Sciatic nerve (tissue), 2 donors: ENCODE data around the gene DMRT1. TPM values are rescaled to one million over a fixed set of nuclear protein-coding genes. Genes with fewer than 3 reads are reported as not detected.

ENCODE experiments used
- ATAC-seq: fragments of 200-7000 bp; cut with Tn5 transposase; one replicate; pipeline ENCODE4 v1.9.1; 2020; ENCODE audit warnings: mild to moderate bottlenecking, moderate library complexity
- DNase-seq: peaks from one replicate; pipeline ENCODE4 v3.0.0-alpha.2; 2020; ENCODE audit warnings: low spot score
- intact Hi-C: fragments of 100-400 bp; cut with DNase I; formaldehyde crosslinking; loops from one replicate; pipeline ENCODE4 v1.14.2; 2022
- total RNA-seq: library from RNA; stranded (reverse); fragmentation: NEBNext Ultra II Directional; extraction: Animal tissue kit (Norgen Biotek cat#: 25700); gene quantifications from one replicate; pipeline ENCODE4 v1.2.1, GENCODE V29; 2021
- donor health status: DM: no; HTN: no; CAD: no.
- donor health status: DM: no; HTN: no; CAD: no.

The DMRT1 gene
- not detected for total RNA-seq

DNA sequence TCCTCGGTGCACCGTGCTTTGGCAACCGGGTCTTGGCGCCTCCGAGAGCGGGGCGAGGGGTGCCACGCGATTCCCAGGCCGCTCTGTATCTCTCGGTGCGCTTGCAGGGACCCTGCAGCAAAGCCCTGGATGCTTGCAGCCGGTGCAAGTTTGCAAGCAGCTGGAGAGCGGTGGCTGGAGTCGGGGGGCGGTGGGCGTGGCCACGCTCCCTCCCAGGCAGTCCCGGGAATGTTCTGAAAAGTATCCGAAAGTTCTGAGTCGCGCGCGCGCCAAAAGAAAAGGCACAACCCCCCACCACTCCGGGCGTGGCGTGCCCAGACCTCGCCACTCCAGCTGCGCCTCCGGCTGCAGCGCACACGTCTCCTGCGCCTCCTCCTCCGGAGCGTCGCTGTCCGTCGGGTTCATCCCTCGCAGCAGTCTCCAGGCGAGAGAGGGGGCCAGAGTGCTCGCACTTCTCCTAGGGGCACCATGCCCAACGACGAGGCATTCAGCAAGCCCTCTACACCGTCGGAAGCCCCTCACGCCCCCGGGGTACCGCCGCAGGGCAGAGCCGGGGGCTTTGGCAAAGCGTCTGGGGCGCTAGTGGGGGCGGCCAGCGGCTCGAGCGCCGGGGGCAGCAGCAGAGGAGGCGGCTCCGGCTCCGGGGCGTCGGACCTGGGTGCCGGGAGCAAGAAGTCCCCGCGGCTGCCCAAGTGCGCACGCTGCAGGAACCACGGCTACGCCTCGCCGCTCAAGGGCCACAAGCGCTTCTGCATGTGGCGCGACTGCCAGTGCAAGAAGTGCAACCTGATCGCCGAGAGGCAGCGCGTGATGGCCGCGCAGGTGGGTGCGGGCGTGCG is at the start of gene DMRT1:
DMRT1 (plus strand) TSS at position 327 of the 839 bp plus-strand sequence; CDS start at position 469, 142 bp downstream.
- DNase-seq (no peak), ATAC-seq (no peak)
- intact Hi-C loops = no loop called here

DNA sequence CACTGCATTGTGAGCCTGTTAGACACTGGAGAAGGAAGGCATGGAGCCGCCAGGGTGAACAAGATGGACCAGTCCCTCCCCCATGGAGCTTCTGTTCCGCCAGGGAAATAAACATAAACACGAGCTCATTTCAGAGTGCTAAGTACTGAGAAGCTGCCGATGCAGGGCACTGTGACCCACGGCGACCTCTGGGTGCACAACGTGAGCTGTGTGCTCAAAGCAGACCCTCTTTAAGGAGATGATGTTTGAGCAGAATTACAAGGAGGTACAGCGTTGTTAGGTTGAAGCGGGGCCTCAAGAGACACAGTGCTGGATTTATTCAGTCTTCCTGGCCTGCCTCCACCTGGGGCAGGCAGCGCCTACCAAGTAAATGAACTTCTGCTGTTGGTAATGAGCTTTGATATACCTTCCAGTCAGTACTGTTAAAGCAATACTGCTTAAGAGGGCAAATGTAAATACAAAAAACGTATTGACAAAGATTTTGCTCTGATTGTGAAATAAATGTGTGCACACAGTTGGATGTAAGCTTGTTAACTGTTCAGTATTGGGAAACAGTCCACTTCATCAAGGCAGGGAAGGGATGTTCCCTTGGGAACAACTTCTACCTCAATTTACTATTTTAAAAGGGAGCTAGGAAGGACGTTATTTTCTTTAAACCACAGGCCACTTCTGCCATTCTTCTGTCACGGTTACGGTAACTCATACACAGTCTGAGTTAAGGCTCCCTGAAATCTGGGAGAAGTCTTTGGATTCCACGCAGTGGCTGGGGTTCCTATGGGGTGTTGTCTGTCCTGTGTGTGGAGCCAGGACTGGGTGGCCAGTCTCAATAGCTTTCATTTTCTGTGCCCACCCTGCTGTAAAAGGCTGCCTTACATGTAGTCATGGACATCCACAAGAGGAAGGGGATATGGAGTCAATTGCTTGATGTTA is 48.9 kb upstream of the DMRT1 start:
- ATAC-seq (no peak), DNase-seq (no peak)
- intact Hi-C loops = no loop called here

- intact Hi-C loops = no loop called here
- no peak for ATAC-seq
- DNase-seq = no peak
Observed at GRCh38 chr9:794386-794785, 47.1 kb upstream of the DMRT1 start.

GRCh38 chr9:795869-796268 is 45.6 kb upstream of the DMRT1 start:
- ATAC-seq (no peak), DNase-seq (no peak)
- intact Hi-C loops = no loop called here

DNA sequence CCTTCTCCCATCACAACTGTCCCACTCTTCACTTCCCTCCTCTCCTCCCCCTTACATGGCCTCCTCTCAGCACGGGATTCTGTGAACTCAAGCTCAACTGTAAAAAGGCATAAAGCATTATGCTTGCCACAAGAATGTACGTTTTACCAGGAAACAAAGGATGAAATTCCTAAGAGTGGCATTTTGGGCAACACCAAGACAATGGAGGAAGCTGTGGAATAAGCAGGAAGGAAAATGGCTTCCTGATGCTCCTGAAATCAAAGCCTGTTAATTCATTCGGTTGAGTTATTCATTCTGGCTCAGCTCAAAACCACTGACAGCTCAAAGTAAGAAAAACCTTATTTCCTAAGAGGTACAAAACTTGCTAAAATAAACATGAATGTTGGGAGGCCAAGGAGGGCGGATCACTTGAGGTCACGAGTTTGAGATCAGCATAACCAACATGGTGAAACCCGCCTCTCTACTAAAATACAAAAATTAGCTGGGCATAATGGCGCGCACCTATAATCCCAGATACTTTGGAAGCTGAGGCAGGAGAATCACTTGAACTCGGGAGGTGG is 40.8 kb upstream of the DMRT1 start:
- DNase-seq (no peak), ATAC-seq (no peak)
- intact Hi-C loops = no loop called here

GRCh38 chr9:801399-802071 is 40.0 kb upstream of the DMRT1 start:
- no peak for DNase-seq
- intact Hi-C loops = no loop called here
- no peak for ATAC-seq

- no peak for ATAC-seq
- intact Hi-C loops = no loop called here
- DNase-seq = no peak
Observed at GRCh38 chr9:804026-804425, 37.5 kb upstream of the DMRT1 start.

- intact Hi-C loops = no loop called here
- ATAC-seq = no peak
Observed at GRCh38 chr9:805151-805550, 36.3 kb upstream of the DMRT1 start.

DNA sequence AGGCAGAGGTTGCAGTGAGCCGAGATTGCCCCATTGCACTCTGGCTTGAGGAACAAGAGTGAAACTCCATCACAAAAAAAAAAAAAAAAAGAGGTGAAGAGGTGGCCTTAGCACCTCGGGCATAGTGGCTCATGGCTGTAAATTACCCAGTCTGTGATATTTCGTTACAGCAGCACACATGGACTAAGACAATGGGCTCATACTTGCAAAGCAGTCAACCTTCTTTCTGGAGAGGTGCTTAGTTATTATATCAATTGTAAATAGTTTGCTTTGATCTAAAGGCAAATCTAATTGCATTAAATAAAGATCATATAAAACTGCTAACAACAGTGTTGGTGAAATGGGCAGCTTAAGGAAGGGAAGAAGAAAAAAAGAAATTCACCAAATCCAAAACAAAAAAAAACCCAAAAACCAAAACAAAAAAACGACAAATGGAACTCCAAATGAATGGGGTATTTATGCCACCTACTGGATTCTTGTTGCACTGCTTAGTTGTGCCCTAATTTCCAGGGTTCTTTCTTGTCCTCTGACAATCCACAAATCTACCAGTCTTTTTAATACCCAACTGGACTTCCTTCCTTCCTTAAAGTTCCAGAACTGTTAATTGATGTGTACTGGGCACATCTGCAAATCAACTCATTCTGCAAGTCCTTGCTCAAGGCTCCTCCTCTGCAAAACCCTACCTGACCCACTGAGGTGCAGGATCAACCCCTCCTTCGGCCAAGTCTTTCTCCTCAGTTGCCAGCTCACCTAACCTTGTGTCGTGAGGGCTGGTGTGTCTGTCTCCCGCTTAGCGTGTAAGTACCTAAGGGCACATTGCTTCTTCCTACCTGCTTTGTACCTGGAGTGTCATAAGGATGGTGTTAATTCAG is 35.0 kb upstream of the DMRT1 start:
- ATAC-seq = no peak
- DNase-seq = no peak
- intact Hi-C loops = no loop called here

More at GRCh38 chr9:805151-805550, 36.3 kb upstream of the DMRT1 start:
- no peak for DNase-seq

DNA sequence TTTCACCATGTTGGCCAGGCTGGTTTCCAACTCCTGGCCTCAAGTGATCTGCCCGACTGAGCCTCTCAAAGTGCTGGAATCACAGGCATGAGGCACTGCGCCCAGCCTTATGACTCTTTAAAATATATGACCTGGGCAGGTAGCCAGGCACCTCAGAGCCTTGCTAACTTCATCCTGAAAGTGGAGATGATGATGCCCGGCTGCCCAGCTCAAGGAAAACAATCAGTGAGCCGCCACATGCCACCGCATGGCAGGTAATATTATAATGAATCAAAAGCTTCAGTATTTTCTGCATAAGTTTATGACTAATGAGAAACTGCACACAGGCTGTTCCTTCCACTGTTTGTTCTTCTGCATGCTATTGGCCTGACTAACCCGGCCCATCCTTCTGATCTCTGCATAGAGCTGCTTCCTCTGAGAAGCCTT is 30.4 kb upstream of the DMRT1 start:
- intact Hi-C loops = loop anchor here (5.0 kb wide), 1 partner anchor 51 kb away; no protein-coding TSS in a partner anchor
- ATAC-seq (no peak), DNase-seq (no peak)

- intact Hi-C loops = no loop called here
- DNase-seq (no peak), ATAC-seq (peak; percentile 42)
Observed at GRCh38 chr9:818958-819357, 22.5 kb upstream of the DMRT1 start.

- DNase-seq = no peak
- ATAC-seq = no peak
- intact Hi-C loops = no loop called here
Observed at GRCh38 chr9:826500-827280, 14.8 kb upstream of the DMRT1 start.

DNA sequence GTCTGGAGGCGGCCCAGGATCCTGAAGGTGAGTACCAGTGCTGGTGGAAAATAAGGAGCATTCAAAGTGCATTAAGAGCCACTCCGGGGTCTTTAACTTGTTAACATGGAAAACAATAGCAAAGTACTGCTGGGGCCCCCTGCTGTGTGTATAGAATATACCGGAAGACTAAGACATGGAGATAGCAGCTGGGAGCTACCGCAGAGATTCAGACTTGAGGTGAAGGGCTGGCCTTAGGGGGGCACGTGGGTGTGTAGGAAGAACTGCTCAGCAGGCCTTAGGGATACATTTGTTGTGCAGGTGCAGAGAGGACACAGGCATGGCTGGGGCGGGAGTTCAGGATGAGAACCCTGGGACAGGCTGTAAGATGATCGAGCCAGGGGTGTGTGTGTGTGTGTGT is 1.2 kb upstream of the DMRT1 start:
- intact Hi-C loops = no loop called here
- DNase-seq = no peak
- no peak for ATAC-seq

GRCh38 chr9:842635-843426 is 1.3 kb downstream of the DMRT1 start:
- ATAC-seq (no peak), DNase-seq (no peak)
- intact Hi-C loops = no loop called here

DNA sequence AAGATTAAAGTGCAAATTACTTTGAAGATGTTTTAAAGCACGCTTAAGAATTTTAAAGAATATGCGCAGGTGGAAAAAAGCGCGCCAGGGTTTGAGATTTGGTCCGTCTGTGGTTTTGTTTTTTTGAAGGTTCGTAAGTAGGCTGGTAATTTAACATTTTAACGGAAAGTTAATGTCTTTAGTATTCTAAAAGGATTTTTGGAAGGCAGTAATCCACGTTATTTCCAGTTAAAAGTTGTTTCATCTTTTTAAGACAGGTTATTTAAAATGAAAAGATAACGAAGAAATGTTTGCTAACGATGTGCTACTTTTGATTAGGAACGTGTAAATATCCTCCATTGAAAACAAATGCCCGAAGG is 1.9 kb downstream of the DMRT1 start:
- ATAC-seq (no peak), DNase-seq (no peak)
- intact Hi-C loops = no loop called here

GRCh38 chr9:846852-847251 is 5.4 kb downstream of the DMRT1 start:
- DNase-seq (no peak), ATAC-seq (no peak)
- intact Hi-C loops = no loop called here

DNA sequence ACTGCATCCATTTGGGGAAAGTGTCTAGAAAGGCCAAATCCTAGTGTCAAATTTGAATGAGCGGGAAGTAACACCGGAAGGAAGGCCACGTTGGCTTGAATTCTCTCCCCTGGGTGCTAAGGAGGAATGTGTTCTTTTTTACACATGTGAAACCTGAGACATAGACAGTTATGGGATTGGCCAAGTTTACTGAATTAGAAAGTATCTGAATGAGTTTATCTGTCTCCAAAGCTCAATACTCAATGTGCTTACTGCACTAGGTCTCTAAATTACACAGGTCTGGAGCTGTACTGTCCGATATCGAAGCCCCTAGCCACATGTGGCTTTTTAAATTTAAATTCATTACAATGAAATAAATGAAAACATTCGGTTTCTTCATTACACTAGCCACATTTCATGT is 6.0 kb downstream of the DMRT1 start:
- DNase-seq = no peak
- ATAC-seq = no peak
- intact Hi-C loops = no loop called here
